Tibial nerve (tissue), 4 donors: ENCODE results near the gene ABHD17B.

Source experiments
- CTCF ChIP-seq, 5 experiments: fragments of 200-600 bp in 3 of 5; fragments of 450-650 bp in 2 of 5; sonication (generic) in 3 of 5; IDR thresholded peaks; one replicate each; pipeline ENCODE4 v1.5.1; 2016 to 2019; ENCODE audit warnings: antibody characterized with exemption in 5 of 5, mild to moderate bottlenecking in 3 of 5, moderate library complexity in 2 of 5
- EP300 ChIP-seq, 2 donors: sonication (generic); formaldehyde crosslinking; IDR thresholded peaks; one replicate each; pipeline ENCODE4 v1.6.1; 2017; ENCODE audit warnings: antibody characterized with exemption in 2 of 2, mild to moderate bottlenecking in 1 of 2
- POLR2A ChIP-seq, 2 donors: fragments of 450-650 bp; IDR thresholded peaks; one replicate each; pipeline ENCODE4 v1.6.1; 2017; ENCODE audit warnings: antibody characterized with exemption in 2 of 2, mild to moderate bottlenecking in 2 of 2, moderate library complexity in 2 of 2

- TF ChIP-seq CTCF (IDR thresholded peaks at IDR 0.05) (no peak), POLR2A (IDR thresholded peaks at IDR 0.05) (no peak), EP300 (IDR thresholded peaks at IDR 0.05) (no peak)
Measured at GRCh38 chr9:71928806-71929205, 17.8 kb upstream of the ABHD17B start.
